Immature natural killer cell (primary cell): ENCODE results near the gene TNFAIP3. TPM values are rescaled to one million over a fixed set of nuclear protein-coding genes. Genes with fewer than 3 reads are reported as not detected.

Source experiments
- DNase-seq, 3 donors: peaks; one replicate each; pipeline ENCODE4 v3.0.0; 2022; ENCODE audit warnings: mixed read lengths in 1 of 3
- H3K27ac Mint-ChIP-seq, 6 donors: one replicate each; pipeline ENCODE4 v1.8.0; 2020; ENCODE audit warnings: mixed read lengths in 6 of 6, mild to moderate bottlenecking in 5 of 6, inconsistent platforms in 4 of 6, moderate library complexity in 3 of 6
- H3K27me3 Mint-ChIP-seq, 3 donors: one replicate each; pipeline ENCODE4 v1.8.0; 2020 to 2021; ENCODE audit warnings: low read depth in 3 of 3, mild to moderate bottlenecking in 3 of 3, mixed read lengths in 3 of 3, moderate library complexity in 3 of 3, inconsistent platforms in 1 of 3
- H3K36me3 Mint-ChIP-seq, 3 donors: one replicate each; pipeline ENCODE4 v1.8.0; 2020; ENCODE audit warnings: mixed read lengths in 3 of 3, inconsistent platforms in 2 of 3, mild to moderate bottlenecking in 2 of 3
- H3K4me1 Mint-ChIP-seq, 2 donors: one replicate each; pipeline ENCODE4 v1.8.0; 2020; ENCODE audit warnings: inconsistent platforms in 2 of 2, mild to moderate bottlenecking in 2 of 2, mixed read lengths in 2 of 2, moderate library complexity in 1 of 2
- H3K4me3 Mint-ChIP-seq, 5 donors: one replicate each; pipeline ENCODE4 v1.8.0; 2020; ENCODE audit warnings: mild to moderate bottlenecking in 5 of 5, mixed read lengths in 5 of 5, inconsistent platforms in 3 of 5, moderate library complexity in 3 of 5
- H3K9me3 Mint-ChIP-seq, 6 donors: one replicate each; pipeline ENCODE4 v1.8.0; 2020; ENCODE audit warnings: mild to moderate bottlenecking in 6 of 6, mixed read lengths in 6 of 6, inconsistent platforms in 4 of 6, moderate library complexity in 3 of 6
- polyA plus RNA-seq, 3 donors: library from polyadenylated mRNA; unstranded; fragments of 300-500 nt; fragmentation: Illumina TruSeq; gene quantifications; one replicate each; pipeline ENCODE4 v1.2.3, GENCODE V29; 2021

The TNFAIP3 gene
- polyA plus RNA-seq, 3 donors from 2014 or later = 55.8 to 118 (median 117) TPM

DNA sequence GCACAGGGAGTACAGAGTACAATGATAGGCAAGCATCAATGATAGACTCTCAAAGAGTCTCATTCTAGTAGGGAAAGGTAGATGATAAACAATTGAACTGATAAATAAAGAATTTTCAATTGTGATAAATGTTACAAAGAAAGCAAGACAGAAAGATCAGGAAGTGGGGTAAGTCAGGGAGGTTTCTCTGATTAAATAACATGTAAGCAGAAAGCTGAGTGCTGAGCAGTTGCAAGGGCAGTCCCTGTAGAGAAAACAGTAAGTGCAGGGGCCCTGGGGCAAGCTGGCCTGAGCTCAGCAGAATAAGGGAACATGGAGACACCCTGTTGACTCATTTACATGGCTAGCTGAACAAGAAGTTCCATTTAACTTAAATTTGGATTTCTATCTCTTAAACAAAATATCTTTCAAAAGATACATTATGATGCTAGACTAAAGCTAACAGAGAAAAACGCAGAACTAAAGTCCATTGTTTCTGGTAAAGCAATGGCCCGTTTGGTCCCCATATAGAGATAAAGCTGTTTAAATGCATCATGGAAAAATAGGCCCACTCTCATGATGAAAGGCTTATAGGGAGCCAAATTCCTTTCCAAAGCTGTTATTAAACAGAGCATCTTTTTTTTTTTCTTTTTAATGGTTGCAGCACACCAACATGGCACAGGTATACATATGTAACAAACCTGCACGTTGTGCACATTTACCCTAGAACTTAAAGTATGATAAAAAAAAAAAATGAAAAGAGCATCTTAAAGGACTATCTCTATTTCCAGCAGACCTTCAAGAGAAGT, 5.3 kb upstream of the TNFAIP3 start:
- peaks cover 1 to 13% (median 5%) of the 10 kb centered on the region in 3 donors for H3K27me3 Mint-ChIP-seq
- H3K27ac Mint-ChIP-seq = peak overlapping the region in 1 of 6 donors; percentile 33
- peaks cover 8% of the 10 kb centered on the region in 2 donors for H3K4me1 Mint-ChIP-seq
- no peak for DNase-seq
- H3K36me3 Mint-ChIP-seq = peaks cover 4 to 16% (median 14%) of the 10 kb centered on the region in 3 donors
- H3K4me3 Mint-ChIP-seq = no peak overlapping the region
- no peaks in the 10 kb centered on the region for H3K9me3 Mint-ChIP-seq

DNA sequence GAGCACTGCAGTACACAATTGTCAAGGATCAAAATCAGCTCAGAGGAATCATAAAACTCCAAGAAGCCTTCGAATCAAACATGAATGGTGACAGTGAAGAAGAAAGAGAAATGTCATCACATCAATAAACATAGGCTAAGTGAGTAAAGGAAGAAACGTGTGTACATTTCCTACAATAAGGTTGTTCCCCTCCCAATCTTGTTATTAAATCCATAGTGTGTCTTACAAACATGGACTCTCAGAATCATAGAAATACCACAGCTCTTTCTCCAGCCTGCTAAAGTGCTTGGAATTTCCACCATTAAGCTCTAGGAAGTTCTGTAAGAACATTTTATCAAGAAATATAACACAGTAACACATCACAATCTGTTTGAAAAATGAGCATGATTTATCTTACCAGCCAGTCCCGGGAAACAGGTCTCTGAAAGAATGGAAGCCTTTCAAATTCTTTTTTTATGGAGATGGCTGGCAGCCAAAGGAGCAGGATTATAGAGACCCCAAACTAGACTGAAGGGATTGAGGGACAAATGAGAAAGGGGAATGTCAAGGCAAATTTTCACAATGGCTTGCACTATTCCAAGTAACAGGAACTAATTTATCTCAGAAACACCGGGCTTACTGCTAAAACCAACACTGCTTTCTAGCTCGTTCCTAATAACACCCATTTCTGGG, 4.5 kb upstream of the TNFAIP3 start:
- peaks cover 0 to 2% (median 0%) of the 10 kb centered on the region in 6 donors for H3K9me3 Mint-ChIP-seq

DNA sequence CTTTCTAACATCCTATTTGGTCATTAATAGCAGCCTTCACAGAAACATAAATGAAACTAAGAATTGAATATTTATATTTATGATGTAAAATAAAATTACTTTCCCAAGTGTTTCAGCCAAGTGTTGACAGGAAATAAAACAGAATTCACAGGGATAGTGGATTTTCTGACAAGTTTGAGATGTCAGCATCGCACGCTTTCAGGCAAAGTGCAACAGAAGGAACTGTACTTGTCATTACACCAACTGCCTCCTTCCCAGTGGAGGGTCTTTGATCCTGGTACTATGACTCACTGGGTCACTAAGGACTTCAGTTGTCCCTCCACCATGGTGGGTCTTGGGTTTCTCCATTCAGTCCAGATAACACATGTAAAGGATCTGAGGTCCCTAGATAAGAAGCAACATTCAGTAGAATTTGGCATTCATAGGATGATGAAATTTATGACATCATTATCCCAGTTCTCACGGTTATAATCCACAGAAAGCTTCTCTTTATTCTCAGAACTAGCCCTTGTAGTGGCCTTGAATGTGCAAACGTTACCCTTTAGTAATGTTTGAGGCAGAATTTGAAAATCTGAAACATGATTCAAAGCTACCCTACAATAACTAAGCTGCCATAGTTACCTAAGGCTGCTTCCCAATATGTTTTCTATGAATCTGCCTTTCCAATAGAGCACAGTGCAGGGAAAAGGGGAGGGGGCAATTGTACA, 3.8 kb upstream of the TNFAIP3 start:
- Mint-ChIP-seq H3K27me3 (peaks cover 11 to 25% (median 16%) of the 10 kb centered on the region in 3 donors), H3K4me1 (peaks cover 11 to 12% of the 10 kb centered on the region in 2 donors), H3K9me3 (peaks cover 0 to 2% (median 0%) of the 10 kb centered on the region in 6 donors), H3K4me3 (no peak overlapping the region), H3K27ac (peak overlapping the region in 2 of 6 donors; percentile 8 to 53), H3K36me3 (peaks cover 0 to 9% (median 8%) of the 10 kb centered on the region in 3 donors)
- DNase-seq = no peak

More for the DNA sequence above, 4.5 kb upstream of the TNFAIP3 start:
- no peak for DNase-seq
- Mint-ChIP-seq H3K4me1 (peaks cover 8% of the 10 kb centered on the region in 2 donors), H3K27me3 (peaks cover 7 to 18% (median 10%) of the 10 kb centered on the region in 3 donors), H3K27ac (peak overlapping the region in 2 of 6 donors; percentile 8 to 53), H3K4me3 (no peak overlapping the region), H3K36me3 (peaks cover 2 to 13% (median 11%) of the 10 kb centered on the region in 3 donors)

DNA sequence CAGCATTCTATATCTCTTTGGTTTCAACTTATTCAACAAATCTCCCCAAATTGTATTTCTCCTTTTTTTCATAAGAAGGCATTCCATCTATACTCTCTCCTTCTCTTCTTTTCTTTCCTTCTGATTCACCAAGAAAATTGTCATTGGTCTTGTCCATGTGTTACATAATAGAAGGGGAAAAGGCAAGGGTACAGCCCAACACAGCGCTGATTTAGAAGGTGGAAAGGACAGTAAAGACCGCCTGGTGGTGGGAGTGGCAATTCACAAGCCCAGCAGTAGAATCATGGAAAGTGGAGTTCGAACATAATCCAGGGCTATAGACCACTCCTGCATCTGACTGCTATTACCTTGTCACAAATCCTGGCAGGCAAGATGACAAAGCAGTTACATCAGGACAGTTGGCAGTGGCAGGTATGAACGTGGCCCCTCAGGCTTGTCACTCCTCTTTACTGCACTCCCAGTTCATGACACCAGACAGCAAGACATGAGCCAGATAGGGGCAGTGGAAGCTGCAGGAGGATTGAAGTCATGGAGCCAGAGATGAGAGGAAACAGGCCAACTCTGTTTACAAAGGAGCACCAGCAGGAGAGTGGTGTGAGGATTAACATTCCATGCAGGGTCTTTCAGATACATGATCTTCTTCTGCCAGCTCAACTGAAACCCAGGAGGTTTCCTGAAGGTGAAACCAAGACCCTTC, 2.1 kb upstream of the TNFAIP3 start:
- peaks cover 14 to 36% (median 30%) of the 10 kb centered on the region in 3 donors for H3K27me3 Mint-ChIP-seq
- H3K9me3 Mint-ChIP-seq = peaks cover 0 to 2% (median 0%) of the 10 kb centered on the region in 6 donors
- peak overlapping the region in 5 of 6 donors; percentile 91 to 97 (median 94) for H3K27ac Mint-ChIP-seq
- no peak for DNase-seq
- H3K4me3 Mint-ChIP-seq = peak overlapping the region in 3 of 5 donors; percentile 1 to 28 (median 25)
- peaks cover 28 to 29% of the 10 kb centered on the region in 2 donors for H3K4me1 Mint-ChIP-seq
- H3K36me3 Mint-ChIP-seq = peaks cover 0 to 9% (median 8%) of the 10 kb centered on the region in 3 donors

DNA sequence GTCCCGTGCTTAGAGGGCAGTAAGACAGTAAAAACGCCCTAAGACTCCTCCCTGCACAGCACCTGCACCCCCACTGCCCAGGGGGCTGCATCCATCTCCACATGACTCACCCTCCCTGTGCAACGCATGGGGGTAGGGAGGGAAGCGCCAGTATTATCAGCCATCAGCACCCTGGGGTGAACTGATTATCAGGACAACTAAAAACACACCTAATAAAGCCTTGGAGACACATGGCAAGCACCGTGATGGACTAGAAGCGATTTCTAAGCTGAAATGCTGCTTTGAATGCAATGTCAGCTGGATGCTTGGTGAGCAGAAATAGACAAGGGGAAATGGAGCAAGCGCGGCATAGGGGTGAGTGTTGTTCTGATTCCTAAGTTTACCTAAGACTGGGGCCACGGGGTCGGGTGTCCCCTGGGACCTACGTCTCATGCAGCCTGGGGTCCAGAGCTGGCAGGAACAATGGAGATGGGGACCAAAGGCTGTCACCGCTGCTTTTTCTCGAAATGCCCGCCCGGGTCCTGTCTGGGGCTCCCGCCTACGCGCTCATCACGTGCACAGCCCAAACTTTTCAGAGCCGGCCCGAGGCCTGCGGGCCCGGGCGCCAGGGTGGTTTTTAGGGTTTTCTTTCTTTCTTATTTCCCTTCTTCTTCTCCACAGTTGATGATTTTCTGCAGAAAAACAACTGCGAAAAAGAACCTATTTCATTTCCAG, 702 bp upstream of the TNFAIP3 start:
- Mint-ChIP-seq H3K27ac (peak overlapping the region; percentile 86 to 97 (median 93)), H3K36me3 (peaks cover 4 to 11% (median 8%) of the 10 kb centered on the region in 3 donors), H3K4me1 (peaks cover 42 to 43% of the 10 kb centered on the region in 2 donors), H3K9me3 (peaks cover 0 to 2% (median 0%) of the 10 kb centered on the region in 6 donors), H3K27me3 (peaks cover 14 to 45% (median 44%) of the 10 kb centered on the region in 3 donors), H3K4me3 (peak overlapping the region; percentile 86 to 97 (median 88))
- DNase-seq = no peak

DNA sequence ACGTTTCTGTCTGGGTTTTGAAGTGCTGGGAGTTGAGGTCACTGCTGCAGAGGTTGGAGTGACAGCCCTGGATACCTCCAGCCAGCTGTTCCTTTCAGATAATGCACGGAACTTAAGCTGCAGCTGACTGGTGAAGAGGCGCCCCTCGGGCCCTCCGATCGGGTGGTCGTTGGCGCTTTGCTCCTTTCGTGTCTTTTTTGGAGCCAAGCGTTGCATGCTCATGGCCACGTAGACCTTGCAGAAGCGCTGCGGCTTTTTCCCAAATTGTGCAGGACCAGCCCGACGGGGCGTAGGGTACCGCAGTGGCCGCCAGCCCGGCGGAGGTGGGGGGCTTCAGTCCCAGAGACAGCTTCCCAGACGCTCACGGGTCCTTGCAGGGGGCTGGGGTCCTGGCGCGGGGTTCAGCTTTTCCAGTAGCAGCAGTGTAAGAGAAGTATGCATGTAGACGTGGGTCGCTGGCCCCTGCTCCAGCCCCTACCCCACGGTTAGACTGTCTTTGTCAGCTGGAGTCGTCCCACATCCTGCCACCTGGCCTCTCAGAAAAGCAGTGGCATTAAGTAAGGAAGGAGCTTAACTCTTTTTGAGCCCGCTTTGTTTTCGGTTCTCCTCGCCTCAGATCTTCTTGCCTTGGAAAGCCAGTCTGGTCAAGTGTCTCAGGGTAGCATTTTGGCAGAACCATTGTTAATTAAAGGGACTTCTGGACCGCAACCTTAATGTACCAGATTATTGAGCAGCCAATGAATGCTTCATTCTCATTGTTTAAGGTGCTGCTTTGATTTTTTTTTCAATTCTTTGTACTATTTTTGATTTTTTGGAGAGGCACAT, 838 bp downstream of the TNFAIP3 start:
- peak overlapping the region; percentile 87 to 98 (median 92) for H3K27ac Mint-ChIP-seq
- H3K4me1 Mint-ChIP-seq = peaks cover 57 to 58% of the 10 kb centered on the region in 2 donors
- H3K36me3 Mint-ChIP-seq = peaks cover 9 to 19% (median 18%) of the 10 kb centered on the region in 3 donors
- peaks cover 14 to 51% (median 45%) of the 10 kb centered on the region in 3 donors for H3K27me3 Mint-ChIP-seq
- peak; percentile 39 to 53 (median 50) for DNase-seq
- peaks cover 0 to 2% (median 0%) of the 10 kb centered on the region in 6 donors for H3K9me3 Mint-ChIP-seq
- H3K4me3 Mint-ChIP-seq = peak overlapping the region; percentile 88 to 97 (median 94)

DNA sequence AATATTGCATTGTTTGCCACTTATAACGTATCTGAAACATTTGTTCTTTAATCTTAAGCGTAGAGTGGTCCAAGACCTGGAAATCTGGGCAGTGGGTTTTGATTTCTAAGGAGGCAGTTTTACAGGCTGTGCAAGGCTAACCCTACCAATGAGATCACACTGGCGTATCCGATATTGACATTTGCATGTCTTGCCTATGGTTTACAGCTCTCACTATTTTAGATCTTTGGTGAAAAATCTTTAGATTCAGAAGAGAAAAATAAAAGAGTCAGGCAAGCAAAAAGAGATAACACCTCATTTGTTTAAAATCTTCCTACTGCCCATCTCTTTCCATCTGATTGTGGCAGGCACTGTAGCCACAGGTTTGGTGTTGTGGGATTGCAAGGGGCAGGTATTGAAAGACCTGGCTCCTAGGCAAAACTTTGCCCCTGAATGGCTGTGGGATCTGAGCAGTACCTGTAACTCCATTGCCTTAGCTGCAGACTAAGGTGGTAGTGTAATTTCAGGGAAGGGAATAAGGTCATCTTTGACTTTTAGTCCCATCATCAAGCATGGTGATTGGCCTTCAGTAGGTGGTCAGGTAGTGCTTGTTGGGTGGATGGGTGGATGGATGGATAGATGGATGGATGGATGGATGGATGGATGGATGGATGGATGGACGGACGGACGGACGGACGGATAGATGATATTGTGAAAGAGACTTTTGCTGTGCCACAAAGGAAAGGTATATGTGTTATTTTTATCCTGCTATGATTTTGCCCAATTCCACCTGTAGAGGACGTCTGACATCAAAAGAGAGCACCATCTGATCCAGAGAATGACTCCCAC, 1.9 kb downstream of the TNFAIP3 start:
- Mint-ChIP-seq H3K27ac (peak overlapping the region; percentile 87 to 98 (median 92)), H3K9me3 (peaks cover 0 to 2% (median 0%) of the 10 kb centered on the region in 6 donors), H3K4me3 (peak overlapping the region; percentile 88 to 97 (median 94)), H3K36me3 (peaks cover 13 to 26% (median 19%) of the 10 kb centered on the region in 3 donors), H3K4me1 (peaks cover 68 to 69% of the 10 kb centered on the region in 2 donors), H3K27me3 (peaks cover 18 to 60% (median 48%) of the 10 kb centered on the region in 3 donors)
- DNase-seq = peak; percentile 15 to 34 (median 19)

DNA sequence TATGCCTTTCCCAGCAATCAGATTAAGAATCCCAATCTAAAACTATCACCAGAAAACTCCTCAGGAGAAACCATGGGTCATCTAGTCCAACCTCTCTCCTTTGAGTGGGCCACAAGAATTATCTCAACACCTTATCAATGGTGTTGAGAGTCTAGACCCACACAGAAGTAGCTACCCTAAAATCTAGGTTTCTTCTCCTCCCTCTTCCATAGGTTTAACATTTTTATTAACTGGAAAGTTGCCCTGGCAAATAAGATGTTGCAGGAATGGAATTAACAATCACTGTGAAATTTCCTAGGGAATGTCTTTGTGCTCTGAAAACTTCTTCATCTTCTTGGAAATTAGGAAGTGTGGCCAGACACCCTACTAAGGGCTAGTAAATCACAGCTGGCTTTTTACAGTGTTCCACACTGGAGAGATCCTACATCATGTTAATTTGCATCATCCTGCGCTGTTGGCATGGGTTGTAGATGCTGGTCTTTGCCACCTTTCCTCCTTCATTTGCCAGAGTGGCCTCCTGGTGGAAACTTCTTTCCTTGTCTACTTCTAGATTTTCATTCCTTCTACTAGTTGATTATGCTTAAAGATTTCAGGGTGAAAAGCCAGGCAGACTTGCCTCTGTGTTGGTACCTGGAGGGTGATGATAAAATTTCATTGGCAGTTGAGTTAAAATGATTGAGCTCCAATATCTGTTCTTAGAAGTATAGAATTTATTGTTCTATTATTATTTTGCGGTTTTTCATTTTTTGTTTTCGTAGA, 2.7 kb downstream of the TNFAIP3 start:
- Mint-ChIP-seq H3K36me3 (peaks cover 15 to 28% (median 22%) of the 10 kb centered on the region in 3 donors), H3K4me3 (peak overlapping the region; percentile 88 to 97 (median 94)), H3K27me3 (peaks cover 19 to 63% (median 56%) of the 10 kb centered on the region in 3 donors), H3K27ac (peak overlapping the region; percentile 87 to 98 (median 92)), H3K4me1 (peaks cover 69 to 74% of the 10 kb centered on the region in 2 donors), H3K9me3 (peaks cover 0 to 2% (median 0%) of the 10 kb centered on the region in 6 donors)
- DNase-seq = peak in 2 of 3 donors; percentile 3 to 24

DNA sequence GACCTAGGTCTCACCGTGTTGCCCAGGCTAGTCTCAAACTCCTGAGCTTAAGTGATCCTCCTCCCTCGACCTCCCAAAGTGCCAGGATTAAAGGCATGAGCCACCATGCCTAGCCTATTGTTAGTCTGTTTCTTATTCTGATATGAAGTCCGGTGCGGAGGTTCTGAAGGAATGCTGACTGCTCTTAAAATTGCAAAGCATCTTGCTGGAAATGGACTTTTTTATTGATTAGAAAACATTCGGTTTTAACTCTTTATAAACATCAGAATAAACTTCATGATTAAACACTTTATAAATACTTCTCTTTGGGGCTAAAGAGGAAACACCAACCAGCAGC, 3.2 kb downstream of the TNFAIP3 start:
- H3K27me3 Mint-ChIP-seq = peaks cover 25 to 69% (median 57%) of the 10 kb centered on the region in 3 donors
- H3K4me3 Mint-ChIP-seq = peak overlapping the region; percentile 88 to 97 (median 94)
- H3K36me3 Mint-ChIP-seq = peaks cover 20 to 33% (median 25%) of the 10 kb centered on the region in 3 donors
- H3K4me1 Mint-ChIP-seq = peaks cover 71 to 79% of the 10 kb centered on the region in 2 donors
- DNase-seq = peak; percentile 9 to 22 (median 15)
- H3K27ac Mint-ChIP-seq = peak overlapping the region; percentile 70 to 98 (median 91)
- peaks cover 0 to 2% (median 0%) of the 10 kb centered on the region in 6 donors for H3K9me3 Mint-ChIP-seq

DNA sequence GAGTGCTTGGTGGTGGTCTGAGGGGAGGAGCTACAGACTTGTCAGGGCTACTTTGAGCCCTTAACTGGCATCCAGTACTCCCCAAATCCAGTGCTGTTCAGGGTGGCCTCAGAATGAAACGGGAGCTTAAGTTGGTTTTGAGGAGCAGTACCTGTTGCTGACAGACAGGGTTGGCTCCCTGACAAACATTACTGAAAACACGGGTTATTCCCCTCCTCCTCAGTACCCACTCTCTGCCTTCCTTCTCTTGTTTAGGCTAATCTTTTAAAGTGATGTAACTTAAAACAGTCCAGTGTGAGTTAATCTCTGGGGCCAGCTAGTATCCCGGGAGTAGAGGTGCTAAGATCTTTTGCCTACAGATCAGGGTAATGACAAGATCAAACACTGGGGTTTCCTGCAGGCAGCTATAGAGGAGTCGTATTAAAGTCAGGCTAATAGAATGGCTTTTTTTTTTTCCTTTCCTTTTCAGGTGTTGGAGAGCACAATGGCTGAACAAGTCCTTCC, 3.7 kb downstream of the TNFAIP3 start:
- Mint-ChIP-seq H3K36me3 (peaks cover 26 to 39% (median 30%) of the 10 kb centered on the region in 3 donors), H3K9me3 (peaks cover 0 to 2% (median 0%) of the 10 kb centered on the region in 6 donors), H3K4me1 (peaks cover 71 to 79% of the 10 kb centered on the region in 2 donors), H3K4me3 (peak overlapping the region; percentile 88 to 97 (median 94)), H3K27me3 (peaks cover 27 to 70% (median 61%) of the 10 kb centered on the region in 3 donors), H3K27ac (peak overlapping the region; percentile 70 to 98 (median 91))
- peak; percentile 20 to 50 (median 41) for DNase-seq
